GM20000 (cell line): ENCODE data around the gene PCDHGC5.

Experiments
- DNase-seq: peaks from one replicate; pipeline ENCODE4 v3.0.0; 2012; ENCODE audit warnings: low spot score
- TF ChIP-seq, protein P1 (sequence below): IDR thresholded peaks from 2 replicates; pipeline ENCODE4 v1.5.1; 2012; ENCODE audit warnings: mild to moderate bottlenecking, control low read depth; ENCODE audit errors: extremely low read depth, missing control alignments

PCDHGC5 gene

DNA sequence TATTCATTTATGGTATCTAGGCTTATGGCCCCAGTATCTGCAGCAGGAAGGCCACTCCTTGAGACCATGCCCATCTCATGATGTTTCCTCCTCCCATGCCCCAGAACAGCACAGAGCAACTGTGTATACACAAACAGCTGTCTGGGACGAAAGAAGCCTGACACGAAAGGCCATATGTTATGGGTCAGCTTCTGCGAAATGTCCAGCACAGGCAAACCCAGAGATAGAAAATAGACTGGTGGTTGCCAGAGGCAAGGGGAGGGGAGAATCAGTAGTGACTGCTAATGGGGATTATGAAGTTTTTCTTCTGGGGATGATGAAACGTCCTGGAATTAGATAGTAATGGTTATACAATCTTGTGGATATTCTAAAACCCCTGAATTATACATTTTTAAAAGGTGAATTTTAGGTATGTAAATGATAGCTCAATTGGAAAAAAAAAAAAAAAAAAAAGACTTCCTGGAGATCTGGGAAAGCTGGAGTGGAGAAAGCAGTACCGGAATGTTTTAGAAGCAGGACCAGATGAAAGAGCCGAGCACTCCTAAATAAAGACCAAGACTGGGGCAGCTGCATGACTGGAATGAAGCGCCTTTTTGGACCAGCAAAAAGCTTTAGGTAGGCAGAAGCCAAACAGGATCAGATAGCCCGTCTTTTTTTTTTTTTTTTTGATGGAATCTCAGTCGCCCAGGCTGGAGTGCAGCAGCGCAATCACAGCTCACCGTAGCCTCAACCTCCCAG lies 29.2 kb downstream of the PCDHGC5 start:
- TF ChIP-seq, protein P1, sequence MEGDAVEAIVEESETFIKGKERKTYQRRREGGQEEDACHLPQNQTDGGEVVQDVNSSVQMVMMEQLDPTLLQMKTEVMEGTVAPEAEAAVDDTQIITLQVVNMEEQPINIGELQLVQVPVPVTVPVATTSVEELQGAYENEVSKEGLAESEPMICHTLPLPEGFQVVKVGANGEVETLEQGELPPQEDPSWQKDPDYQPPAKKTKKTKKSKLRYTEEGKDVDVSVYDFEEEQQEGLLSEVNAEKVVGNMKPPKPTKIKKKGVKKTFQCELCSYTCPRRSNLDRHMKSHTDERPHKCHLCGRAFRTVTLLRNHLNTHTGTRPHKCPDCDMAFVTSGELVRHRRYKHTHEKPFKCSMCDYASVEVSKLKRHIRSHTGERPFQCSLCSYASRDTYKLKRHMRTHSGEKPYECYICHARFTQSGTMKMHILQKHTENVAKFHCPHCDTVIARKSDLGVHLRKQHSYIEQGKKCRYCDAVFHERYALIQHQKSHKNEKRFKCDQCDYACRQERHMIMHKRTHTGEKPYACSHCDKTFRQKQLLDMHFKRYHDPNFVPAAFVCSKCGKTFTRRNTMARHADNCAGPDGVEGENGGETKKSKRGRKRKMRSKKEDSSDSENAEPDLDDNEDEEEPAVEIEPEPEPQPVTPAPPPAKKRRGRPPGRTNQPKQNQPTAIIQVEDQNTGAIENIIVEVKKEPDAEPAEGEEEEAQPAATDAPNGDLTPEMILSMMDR = no peak
- no peak for DNase-seq

DNA sequence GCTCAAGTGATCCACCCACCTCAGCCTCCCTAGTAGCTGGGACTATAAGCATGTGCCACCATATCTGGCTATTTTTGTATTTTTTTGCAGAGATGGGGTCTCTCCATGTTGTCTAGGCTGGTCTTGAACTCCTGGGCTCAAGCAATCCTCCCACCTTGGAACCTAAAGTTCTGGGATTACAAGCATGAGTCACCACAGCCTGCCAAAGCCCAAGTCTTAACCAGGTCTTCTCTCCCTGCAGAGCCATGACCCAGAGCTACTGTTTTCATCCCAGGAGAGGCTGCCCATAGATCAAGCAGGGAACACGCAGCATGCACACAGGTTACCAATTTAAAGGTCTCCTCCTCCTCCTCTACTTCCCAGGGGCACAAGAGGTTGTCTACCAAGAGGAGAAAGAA lies 29.7 kb downstream of the PCDHGC5 start:
- no peak for DNase-seq
- TF ChIP-seq, protein P1 = no peak

DNA sequence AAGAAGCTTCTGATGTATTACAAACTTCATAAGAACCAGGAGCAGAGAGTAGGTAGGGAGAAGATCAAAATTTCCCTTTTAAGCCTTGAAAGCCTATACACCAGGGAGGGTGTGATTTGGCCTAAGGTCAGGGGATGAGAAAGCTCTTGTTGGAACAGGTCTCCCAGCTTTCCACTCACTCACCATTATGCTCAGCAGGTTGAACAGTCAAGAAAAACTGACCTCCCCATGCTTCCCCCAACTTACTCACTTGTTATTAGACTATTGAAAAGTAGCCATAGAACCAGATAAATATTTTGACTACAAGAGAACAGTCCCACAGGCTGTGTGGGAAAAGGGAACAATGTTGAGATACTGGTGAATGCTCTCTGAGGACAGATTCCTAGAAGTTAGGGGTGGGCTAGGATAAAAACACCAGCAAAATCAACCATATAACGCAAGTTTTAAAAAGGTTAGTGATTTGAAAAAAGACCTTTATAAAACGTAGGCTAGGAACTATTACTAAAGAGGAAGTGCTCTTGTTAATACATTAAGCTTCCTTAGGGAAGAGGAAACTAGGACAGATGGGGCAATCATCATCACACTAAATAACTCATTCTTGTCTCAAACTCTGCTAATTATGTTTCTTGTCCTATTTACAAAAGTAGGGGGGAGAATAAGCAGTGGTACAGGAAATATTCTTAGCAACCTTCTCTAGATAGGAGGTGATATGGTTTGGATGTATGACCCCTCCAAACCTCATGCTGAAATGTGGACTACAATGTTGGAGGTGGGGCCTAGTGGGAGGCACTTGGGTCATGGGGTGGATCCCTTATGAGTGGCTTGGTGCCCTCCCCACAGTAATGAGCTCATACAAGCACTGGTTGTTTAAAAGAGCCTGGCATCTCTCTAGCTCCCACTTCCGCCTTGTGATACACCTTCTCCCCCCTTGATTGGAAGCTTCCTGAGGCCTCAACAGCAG lies 31.0 kb downstream of the PCDHGC5 start:
- DNase-seq = no peak
- TF ChIP-seq, protein P1 = no peak

DNA sequence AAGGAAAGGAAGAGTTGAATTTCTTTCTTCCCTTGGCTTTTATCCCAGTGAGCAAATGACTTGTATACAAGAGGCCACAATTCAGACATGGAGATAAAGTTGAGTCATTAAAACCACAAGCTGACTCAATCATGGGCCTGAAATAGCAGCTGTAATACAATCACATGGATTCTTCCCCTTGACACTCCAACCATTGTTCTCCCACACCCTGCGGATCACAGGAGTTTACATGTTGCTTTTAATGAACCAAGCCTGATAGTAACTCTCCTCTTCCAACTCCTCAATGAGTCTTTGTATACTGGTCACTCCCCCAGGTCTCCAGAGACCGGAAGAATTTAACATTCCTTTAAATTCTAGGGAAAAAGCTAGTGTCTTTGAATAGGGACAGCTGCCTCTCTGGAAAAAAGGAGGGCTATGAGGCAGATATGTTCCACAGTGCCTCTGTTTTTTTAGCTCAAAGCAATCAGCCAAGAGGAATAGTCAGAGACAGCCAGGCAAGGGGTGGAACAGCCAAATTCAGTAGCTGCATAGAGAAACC lies 32.4 kb downstream of the PCDHGC5 start:
- DNase-seq = no peak
- TF ChIP-seq, protein P1 = no peak

DNA sequence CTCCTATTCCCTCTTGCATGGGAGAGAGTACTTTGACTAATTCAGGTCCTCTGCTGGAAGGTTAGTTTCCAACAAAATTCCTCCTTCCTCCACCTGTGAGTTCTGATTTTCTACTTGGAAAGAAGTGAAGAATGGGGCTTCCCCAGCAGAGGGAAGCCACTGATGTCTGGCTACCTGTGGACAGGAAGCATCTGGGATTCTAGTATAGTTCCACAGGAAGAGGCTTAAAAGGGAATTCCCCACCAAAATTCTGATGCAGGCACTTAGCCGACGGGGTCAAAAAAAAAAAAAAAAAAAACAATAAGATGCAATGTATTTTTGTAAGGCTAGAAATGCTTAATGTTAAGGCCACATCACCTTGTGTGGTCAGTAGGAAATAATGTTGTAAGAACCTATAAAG lies 33.4 kb downstream of the PCDHGC5 start:
- TF ChIP-seq, protein P1 = no peak
- DNase-seq = no peak

DNA sequence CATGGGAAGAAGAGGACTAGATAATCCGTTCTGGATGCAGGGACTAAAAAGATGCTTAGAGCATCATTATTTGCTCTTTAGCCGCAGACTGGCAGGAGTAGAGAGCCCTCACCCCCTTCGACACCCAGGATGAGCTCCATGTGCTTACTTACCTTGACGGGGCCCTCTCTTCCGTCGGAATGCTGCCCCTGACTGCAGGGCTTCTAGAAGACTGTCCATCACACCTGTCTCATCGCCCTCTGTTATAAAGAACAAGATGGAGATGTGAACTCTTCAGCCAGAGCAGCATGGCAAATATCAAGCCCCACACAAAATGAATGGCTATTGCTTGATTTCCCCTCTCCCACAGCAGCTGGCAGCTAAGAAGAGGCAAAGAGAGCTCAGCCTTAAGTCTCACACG lies 35.1 kb downstream of the PCDHGC5 start:
- DNase-seq = no peak

More for the DNA sequence above, 35.1 kb downstream of the PCDHGC5 start:
- TF ChIP-seq, protein P1 = no peak
